Naive thymus-derived CD8-positive, alpha-beta T cell (primary cell): ENCODE results near the gene UPK3A. TPM values are rescaled to one million over a fixed set of nuclear protein-coding genes. Genes with fewer than 3 reads are reported as not detected.
"Not testable (repeated sequence)": the region's sequence is repeated elsewhere in the genome, so short reads cannot be mapped to it uniquely, and the experiment has no call there.

Experiments
- ATAC-seq, 2 donors: fragments of 150-1000 bp; cut with Tn5 transposase in 1 of 2; sonication (Bioruptor Pico), chemical (Tn5 transposase) in 1 of 2; 1 replicate in 1 of 2; 2 replicates in 1 of 2; pipeline ENCODE4 v1.10.0; 2021; ENCODE audit warnings: mild to moderate bottlenecking in 2 of 2, moderate library complexity in 2 of 2
- POLR2A ChIA-PET: fragments of 350-600 bp; sonication (Branson Sonifier 250); formaldehyde crosslinking; loops from one replicate; lab custom pipeline; 2021; ENCODE audit warnings: antibody characterized with exemption; lab: Charles Lee
- DNase-seq, 10 donors: peaks; one replicate each; pipeline versions ENCODE4 v3.0.0 to v3.0.0-alpha.2; 2020 to 2022
- H3K27ac Mint-ChIP-seq, 10 donors: one replicate each; pipeline ENCODE4 v1.8.0; 2020 to 2022; ENCODE audit warnings: mild to moderate bottlenecking in 10 of 10, mixed read lengths in 10 of 10, moderate library complexity in 4 of 10, inconsistent platforms in 1 of 10
- H3K27me3 Mint-ChIP-seq, 5 donors: one replicate each; pipeline ENCODE4 v1.8.0; 2021 to 2022; ENCODE audit warnings: mixed read lengths in 5 of 5
- H3K36me3 Mint-ChIP-seq, 3 donors: one replicate each; pipeline ENCODE4 v1.8.0; 2020 to 2022; ENCODE audit warnings: mixed read lengths in 3 of 3, mild to moderate bottlenecking in 2 of 3, inconsistent platforms in 1 of 3
- H3K4me1 Mint-ChIP-seq, 4 donors: one replicate each; pipeline ENCODE4 v1.8.0; 2021 to 2022; ENCODE audit warnings: mixed read lengths in 4 of 4
- H3K4me3 Mint-ChIP-seq, 10 donors: one replicate each; pipeline ENCODE4 v1.8.0; 2020 to 2022; ENCODE audit warnings: mild to moderate bottlenecking in 10 of 10, mixed read lengths in 10 of 10, moderate library complexity in 6 of 10, inconsistent platforms in 1 of 10
- H3K9me3 Mint-ChIP-seq, 9 donors: one replicate each; pipeline ENCODE4 v1.8.0; 2020 to 2022; ENCODE audit warnings: mixed read lengths in 9 of 9, mild to moderate bottlenecking in 3 of 9, inconsistent platforms in 1 of 9, moderate library complexity in 1 of 9
- polyA plus RNA-seq, 3 donors: library from polyadenylated mRNA; unstranded; fragments of 300-500 nt; fragmentation: Illumina TruSeq; gene quantifications; one replicate each; pipeline ENCODE4 v1.2.3, GENCODE V29; 2021
- total RNA-seq, 8 experiments: library from RNA in 2 of 8; stranded (reverse) in 2 of 8; gene quantifications; one replicate each; pipeline ENCODE4 v1.2.3 and lab custom pipeline; 2021 to 2026

Gene UPK3A
- total and polyA plus RNA-seq, 5 experiments from 2014 or later, result not detected

DNA sequence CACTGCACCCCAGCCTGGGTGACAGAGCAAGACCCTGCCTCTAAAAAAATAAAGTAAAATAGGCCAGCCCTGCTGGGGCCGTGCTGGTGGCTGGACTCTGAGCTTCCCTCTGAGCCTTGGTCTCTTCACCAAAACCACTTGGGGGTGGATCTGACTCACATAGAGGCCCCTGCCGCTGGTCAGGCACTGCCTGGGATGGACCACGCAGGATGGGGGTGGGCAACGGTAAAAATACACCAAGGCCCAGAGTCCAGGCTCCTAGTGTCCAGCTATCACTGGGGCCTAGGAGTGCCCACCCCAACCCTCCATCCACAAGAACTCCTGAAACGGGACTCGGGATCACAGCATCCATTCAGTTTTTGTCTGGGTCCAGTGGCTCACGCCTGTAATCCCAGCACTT, 12.3 kb upstream of the UPK3A start:
- POLR2A ChIA-PET, result interaction anchor here (0.6 to 1.5 kb wide), 3 partner anchors 36 to 1670 kb away, joined by 3 to 8 read pairs (median 7); no protein-coding TSS in a partner anchor
- DNase-seq, result no peak
- peaks cover 0 to 9% (median 3%) of the 10 kb centered on the region in 5 donors for H3K27me3 Mint-ChIP-seq

DNA sequence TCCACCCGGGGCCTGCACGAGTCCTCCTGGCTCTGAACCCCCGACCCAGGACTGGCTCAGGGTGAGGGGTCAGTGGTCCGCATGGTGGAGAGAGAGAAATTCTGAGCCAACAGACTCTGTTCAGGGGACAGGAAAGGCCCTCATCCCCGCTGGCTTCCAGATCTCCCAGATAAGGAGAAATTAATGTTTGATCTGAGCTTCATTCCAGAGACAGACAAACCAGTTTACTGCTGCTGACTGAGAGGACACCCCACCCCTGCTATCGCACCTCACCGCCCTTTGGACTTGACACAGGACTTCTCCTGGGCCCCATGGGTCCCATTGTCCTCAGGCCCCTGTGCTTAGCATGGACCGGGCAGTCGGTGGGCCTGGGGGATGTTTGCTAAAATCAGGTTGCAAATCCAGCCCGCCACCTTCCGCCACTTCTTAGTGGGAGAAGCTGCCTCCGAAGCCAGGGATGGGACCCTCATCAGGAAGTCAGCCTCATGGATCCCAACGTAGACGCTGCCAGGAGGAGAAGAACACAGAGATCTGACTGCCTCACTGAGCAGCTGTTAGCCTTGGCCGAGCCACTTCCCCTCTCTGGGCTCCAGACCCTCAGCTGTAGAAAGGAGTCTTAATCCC, 11.2 kb upstream of the UPK3A start:
- no peak overlapping the region for H3K27ac Mint-ChIP-seq
- DNase-seq, result no peak
- peaks cover 3 to 12% (median 11%) of the 10 kb centered on the region in 4 donors for H3K4me1 Mint-ChIP-seq
- no peaks in the 10 kb centered on the region for H3K9me3 Mint-ChIP-seq
- peaks cover 0 to 9% (median 3%) of the 10 kb centered on the region in 5 donors for H3K27me3 Mint-ChIP-seq
- H3K4me3 Mint-ChIP-seq, result no peak overlapping the region
- no peak for ATAC-seq
- POLR2A ChIA-PET, result no interaction called here
- no peaks in the 10 kb centered on the region for H3K36me3 Mint-ChIP-seq

More for the DNA sequence above, 12.3 kb upstream of the UPK3A start:
- Mint-ChIP-seq H3K4me1 (peaks cover 3 to 12% (median 11%) of the 10 kb centered on the region in 4 donors), H3K9me3 (no peaks in the 10 kb centered on the region), H3K4me3 (no peak overlapping the region), H3K27ac (no peak overlapping the region), H3K36me3 (no peaks in the 10 kb centered on the region)
- no peak for ATAC-seq

DNA sequence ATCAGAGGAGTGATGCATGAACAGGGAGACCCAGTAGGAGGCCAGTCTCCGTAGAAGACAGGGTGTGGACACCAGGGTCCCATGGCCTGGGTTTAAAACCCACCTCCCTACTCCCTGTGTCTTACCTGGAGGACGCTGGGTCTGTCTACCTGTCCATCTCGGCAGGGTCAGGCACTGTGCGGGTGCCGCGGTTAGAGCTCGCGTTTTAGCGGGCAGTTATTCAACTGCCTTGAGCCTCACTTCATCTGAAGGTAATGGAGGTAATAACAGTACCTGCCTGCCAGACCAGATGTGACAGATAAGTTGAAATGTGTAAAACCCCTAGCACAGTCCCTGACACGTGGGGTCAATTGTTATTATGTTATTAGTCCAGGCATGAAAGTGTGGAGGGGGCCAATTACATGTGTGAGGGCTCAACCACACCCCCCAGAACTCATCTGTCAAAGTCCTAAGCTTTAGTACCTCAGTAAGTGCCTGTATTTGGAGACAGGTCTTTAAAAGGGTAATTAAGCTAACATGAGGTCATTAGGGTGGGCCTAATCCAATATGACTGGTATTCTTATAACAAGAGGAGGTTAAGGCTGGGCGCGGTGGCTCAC, 8.1 kb upstream of the UPK3A start:
- no peak for ATAC-seq

GRCh38 chr22:45277720-45278119, 7.0 kb upstream of the UPK3A start:
- H3K9me3 Mint-ChIP-seq, H3K4me3 Mint-ChIP-seq, DNase-seq, POLR2A ChIA-PET, ATAC-seq, H3K36me3 Mint-ChIP-seq: not testable (repeated sequence)
- peaks cover 0 to 15% (median 4%) of the 10 kb centered on the region in 5 donors for H3K27me3 Mint-ChIP-seq
- H3K27ac Mint-ChIP-seq, result peak overlapping the region in 1 of 10 donors; percentile 61
- peaks cover 0 to 20% (median 5%) of the 10 kb centered on the region in 4 donors for H3K4me1 Mint-ChIP-seq

More for the DNA sequence above, 8.1 kb upstream of the UPK3A start:
- Mint-ChIP-seq H3K4me3 (no peak overlapping the region), H3K9me3 (no peaks in the 10 kb centered on the region), H3K4me1 (peaks cover 0 to 18% (median 5%) of the 10 kb centered on the region in 4 donors), H3K27me3 (peaks cover 0 to 7% (median 0%) of the 10 kb centered on the region in 5 donors), H3K36me3 (no peaks in the 10 kb centered on the region), H3K27ac (peak overlapping the region in 1 of 10 donors; percentile 56)
- POLR2A ChIA-PET, result interaction anchor here (0.6 to 1.1 kb wide), 2 partner anchors 23 to 1023 kb away, joined by 3 read pairs; no protein-coding TSS in a partner anchor
- no peak for DNase-seq

DNA sequence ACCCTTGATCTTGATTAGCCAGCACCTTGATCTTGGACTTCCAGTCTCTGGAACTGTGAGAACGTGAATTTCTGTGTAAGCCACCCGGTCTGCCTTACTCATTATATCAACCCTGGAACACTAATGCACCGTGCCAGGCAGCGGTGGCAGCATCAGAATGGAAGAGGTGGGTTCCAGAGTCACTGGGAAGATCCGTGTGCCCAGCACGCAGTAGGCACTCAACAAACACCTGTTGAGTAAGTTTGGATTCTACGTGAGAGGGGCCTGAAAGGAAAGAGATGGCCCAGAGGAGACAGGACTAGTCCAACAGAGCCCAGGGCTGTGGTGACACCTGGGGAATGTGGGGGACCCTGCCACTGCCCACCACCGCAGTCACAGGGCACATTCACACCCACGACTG, 6.6 kb upstream of the UPK3A start:
- POLR2A ChIA-PET, result no interaction called here
- Mint-ChIP-seq H3K27me3 (peaks cover 0 to 15% (median 4%) of the 10 kb centered on the region in 5 donors), H3K27ac (peak overlapping the region in 1 of 10 donors; percentile 61), H3K9me3 (no peaks in the 10 kb centered on the region), H3K36me3 (no peaks in the 10 kb centered on the region), H3K4me3 (no peak overlapping the region), H3K4me1 (peaks cover 0 to 20% (median 5%) of the 10 kb centered on the region in 4 donors)
- ATAC-seq, result no peak
- DNase-seq, result no peak

- Mint-ChIP-seq H3K4me1 (peaks cover 3 to 30% (median 12%) of the 10 kb centered on the region in 4 donors), H3K27ac (peak overlapping the region in 1 of 10 donors; percentile 60), H3K27me3 (peaks cover 3 to 15% (median 9%) of the 10 kb centered on the region in 5 donors), H3K9me3 (no peaks in the 10 kb centered on the region), H3K4me3 (no peak overlapping the region), H3K36me3 (no peaks in the 10 kb centered on the region)
- ATAC-seq (no peak), DNase-seq (no peak)
- POLR2A ChIA-PET, result no interaction called here
Observed at GRCh38 chr22:45280587-45280980, 4.2 kb upstream of the UPK3A start.

- H3K27me3 Mint-ChIP-seq, result peaks cover 3 to 15% (median 9%) of the 10 kb centered on the region in 5 donors
- H3K4me1 Mint-ChIP-seq, result peaks cover 3 to 34% (median 12%) of the 10 kb centered on the region in 4 donors
- peak overlapping the region in 2 of 10 donors; percentile 44 to 60 for H3K27ac Mint-ChIP-seq
- no peaks in the 10 kb centered on the region for H3K9me3 Mint-ChIP-seq
- ATAC-seq, result no peak
- POLR2A ChIA-PET, result interaction anchor here (0.6 kb wide), 1 partner anchor 28 kb away, joined by 3 read pairs; no protein-coding TSS in a partner anchor
- DNase-seq, result no peak
- no peaks in the 10 kb centered on the region for H3K36me3 Mint-ChIP-seq
- H3K4me3 Mint-ChIP-seq, result no peak overlapping the region
Observed at GRCh38 chr22:45281010-45281409, 3.7 kb upstream of the UPK3A start.

DNA sequence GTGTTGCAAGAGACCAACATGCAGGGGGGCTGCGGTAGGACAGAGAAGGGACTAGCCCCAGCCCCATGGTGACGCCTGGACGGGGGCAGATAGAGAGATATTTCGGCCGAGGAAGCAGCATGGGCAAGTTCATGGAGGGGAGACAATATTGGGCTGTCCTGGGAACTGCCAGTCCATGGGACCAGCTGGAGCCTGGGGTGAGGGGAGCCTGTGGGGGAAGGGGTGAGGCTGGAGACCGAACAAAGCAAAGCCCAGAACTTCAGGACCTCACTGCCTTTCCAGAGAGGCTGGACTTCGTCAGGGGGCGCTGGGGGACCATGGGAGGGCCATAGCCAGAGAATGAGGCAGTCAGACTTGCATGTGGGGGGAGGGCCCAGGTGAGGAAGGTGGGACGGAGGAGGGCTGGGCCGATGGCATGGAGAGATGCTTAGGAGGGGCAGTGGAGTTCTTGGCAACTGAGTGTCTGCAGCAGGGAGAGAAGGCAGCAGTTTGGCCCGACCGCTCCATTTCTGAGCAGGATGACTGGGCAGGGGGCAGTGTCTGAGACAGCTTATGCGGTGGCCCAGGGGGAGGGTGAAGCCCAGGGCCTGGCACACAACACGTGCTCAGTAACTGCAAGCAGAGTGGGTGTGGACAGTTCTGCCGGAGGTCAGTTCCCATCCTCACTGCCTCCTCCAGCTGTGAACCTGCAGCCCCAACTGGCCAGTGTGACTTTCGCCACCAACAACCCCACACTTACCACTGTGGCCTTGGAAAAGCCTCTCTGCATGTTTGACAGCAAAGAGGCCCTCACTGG, 712 bp downstream of the UPK3A start:
- Mint-ChIP-seq H3K9me3 (no peaks in the 10 kb centered on the region), H3K4me3 (peak overlapping the region in 9 of 10 donors; percentile 9 to 61 (median 36)), H3K4me1 (peaks cover 5 to 37% (median 8%) of the 10 kb centered on the region in 4 donors), H3K36me3 (no peaks in the 10 kb centered on the region), H3K27ac (peak overlapping the region in 4 of 10 donors; percentile 2 to 64 (median 16)), H3K27me3 (peaks cover 3 to 15% (median 9%) of the 10 kb centered on the region in 5 donors)
- ATAC-seq (no peak), DNase-seq (no peak)
- POLR2A ChIA-PET, result interaction anchor here (1.4 kb wide), 1 partner anchor 11 kb away, joined by 3 read pairs; no protein-coding TSS in a partner anchor

- no peak for ATAC-seq
- peak overlapping the region in 2 of 10 donors; percentile 50 to 60 for H3K27ac Mint-ChIP-seq
- POLR2A ChIA-PET, result interaction anchor here (0.6 to 1.4 kb wide), 3 partner anchors 10 to 1446 kb away, joined by 3 read pairs; no protein-coding TSS in a partner anchor
- no peak for DNase-seq
- no peaks in the 10 kb centered on the region for H3K9me3 Mint-ChIP-seq
- no peak overlapping the region for H3K4me3 Mint-ChIP-seq
- peaks cover 3 to 11% (median 4%) of the 10 kb centered on the region in 5 donors for H3K27me3 Mint-ChIP-seq
- H3K36me3 Mint-ChIP-seq, result no peaks in the 10 kb centered on the region
- H3K4me1 Mint-ChIP-seq, result peaks cover 5 to 30% (median 7%) of the 10 kb centered on the region in 4 donors
Observed at GRCh38 chr22:45286854-45287551, 2.3 kb downstream of the UPK3A start.

DNA sequence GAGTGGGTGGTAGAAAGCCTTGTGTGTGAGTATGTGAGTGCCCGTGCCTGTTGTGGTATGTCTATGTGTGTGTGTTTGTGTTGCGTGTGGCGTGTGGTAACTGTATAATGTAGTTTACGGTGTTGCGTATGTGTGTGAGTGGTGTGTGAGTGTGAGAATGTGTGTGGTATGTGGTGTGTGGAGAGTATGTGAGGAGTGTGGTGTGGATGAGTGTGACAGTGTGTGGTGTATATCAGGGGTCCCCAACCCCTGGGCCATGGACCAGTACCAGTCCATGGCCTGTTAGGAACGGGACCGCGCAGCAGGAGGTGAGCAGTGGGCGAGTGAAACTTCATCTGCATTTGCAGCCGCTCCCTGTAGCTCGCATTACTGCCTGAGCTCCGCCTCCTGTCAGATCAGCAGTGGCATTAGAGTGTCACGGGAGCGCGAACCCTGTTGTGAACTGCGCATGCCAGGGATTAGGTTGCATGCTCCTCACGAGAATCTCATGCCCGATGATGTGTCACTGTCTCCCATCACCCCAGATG, 5.7 kb downstream of the UPK3A start:
- H3K9me3 Mint-ChIP-seq, result no peaks in the 10 kb centered on the region
- H3K27me3 Mint-ChIP-seq, result no peaks in the 10 kb centered on the region
- POLR2A ChIA-PET, result no interaction called here
- no peak for DNase-seq
- H3K4me1 Mint-ChIP-seq, result peaks cover 2 to 34% (median 2%) of the 10 kb centered on the region in 4 donors
- ATAC-seq, result no peak
- H3K36me3 Mint-ChIP-seq, result no peaks in the 10 kb centered on the region
- H3K4me3 Mint-ChIP-seq, result no peak overlapping the region
- H3K27ac Mint-ChIP-seq, result no peak overlapping the region

GRCh38 chr22:45291061-45291930, 6.5 kb downstream of the UPK3A start:
- no peaks in the 10 kb centered on the region for H3K36me3 Mint-ChIP-seq
- H3K27me3 Mint-ChIP-seq, result no peaks in the 10 kb centered on the region

More at GRCh38 chr22:45291061-45291930, 6.5 kb downstream of the UPK3A start:
- POLR2A ChIA-PET, result no interaction called here
- no peak overlapping the region for H3K27ac Mint-ChIP-seq
- H3K4me3 Mint-ChIP-seq, result no peak overlapping the region
- DNase-seq, result no peak
- H3K4me1 Mint-ChIP-seq, result peaks cover 2 to 33% (median 10%) of the 10 kb centered on the region in 4 donors
- H3K9me3 Mint-ChIP-seq, result no peaks in the 10 kb centered on the region
- ATAC-seq, result no peak
